Body of pancreas (tissue), 4 donors: ENCODE results near the gene ECPAS.

Experiments used
- POLR2A ChIP-seq, 3 donors: fragments of 450-650 bp; IDR thresholded peaks; one replicate each; pipeline ENCODE4 v1.6.1; 2016; ENCODE audit warnings: antibody characterized with exemption in 3 of 3, mild to moderate bottlenecking in 2 of 3
- TF ChIP-seq, protein P1 (sequence below), 7 experiments: fragments of 450-650 bp in 4 of 7; fragments of 200-600 bp in 3 of 7; sonication (generic) in 3 of 7; IDR thresholded peaks; one replicate each; pipeline ENCODE4 v1.5.1; 2016 to 2019; ENCODE audit warnings: antibody characterized with exemption in 7 of 7

DNA sequence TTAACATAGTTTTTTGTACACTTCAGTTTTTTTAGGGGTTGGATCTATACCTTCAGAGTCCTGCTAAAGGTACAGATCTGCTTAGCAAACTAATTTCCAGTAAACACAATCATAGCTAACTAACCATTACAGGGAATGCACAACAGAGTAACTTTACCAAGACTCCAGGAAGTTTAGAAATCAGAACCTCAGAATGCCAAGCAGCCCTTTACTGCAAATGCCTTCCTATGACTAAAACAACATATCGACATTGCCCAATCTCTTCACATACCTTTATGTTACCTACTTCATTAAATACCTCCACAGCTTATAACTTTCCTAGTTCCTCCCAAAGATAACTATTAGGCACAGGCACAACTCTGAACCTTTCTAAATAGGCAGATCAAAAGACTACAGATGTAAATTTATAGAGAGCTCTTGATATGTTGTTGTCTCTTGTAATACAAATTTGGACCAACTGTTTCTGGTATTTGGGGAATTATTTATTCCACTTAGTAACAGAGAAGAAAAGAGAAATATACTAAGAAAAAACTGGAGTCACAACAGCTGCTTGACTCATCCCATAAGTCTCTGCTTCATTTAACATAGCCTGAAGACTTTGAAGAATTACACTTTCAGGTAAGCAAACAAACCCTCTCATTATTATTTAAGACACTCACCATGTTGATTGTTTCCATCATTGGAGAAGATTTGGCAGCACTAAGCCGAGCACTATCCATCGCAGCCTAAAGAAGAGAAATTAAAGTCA is 108.2 kb downstream of the ECPAS start:
- no peak for TF ChIP-seq POLR2A (IDR thresholded peaks at IDR 0.05)
- TF ChIP-seq, protein P1, sequence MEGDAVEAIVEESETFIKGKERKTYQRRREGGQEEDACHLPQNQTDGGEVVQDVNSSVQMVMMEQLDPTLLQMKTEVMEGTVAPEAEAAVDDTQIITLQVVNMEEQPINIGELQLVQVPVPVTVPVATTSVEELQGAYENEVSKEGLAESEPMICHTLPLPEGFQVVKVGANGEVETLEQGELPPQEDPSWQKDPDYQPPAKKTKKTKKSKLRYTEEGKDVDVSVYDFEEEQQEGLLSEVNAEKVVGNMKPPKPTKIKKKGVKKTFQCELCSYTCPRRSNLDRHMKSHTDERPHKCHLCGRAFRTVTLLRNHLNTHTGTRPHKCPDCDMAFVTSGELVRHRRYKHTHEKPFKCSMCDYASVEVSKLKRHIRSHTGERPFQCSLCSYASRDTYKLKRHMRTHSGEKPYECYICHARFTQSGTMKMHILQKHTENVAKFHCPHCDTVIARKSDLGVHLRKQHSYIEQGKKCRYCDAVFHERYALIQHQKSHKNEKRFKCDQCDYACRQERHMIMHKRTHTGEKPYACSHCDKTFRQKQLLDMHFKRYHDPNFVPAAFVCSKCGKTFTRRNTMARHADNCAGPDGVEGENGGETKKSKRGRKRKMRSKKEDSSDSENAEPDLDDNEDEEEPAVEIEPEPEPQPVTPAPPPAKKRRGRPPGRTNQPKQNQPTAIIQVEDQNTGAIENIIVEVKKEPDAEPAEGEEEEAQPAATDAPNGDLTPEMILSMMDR (IDR thresholded peaks at IDR 0.05), result no peak
